ENCODE measurements around the gene RASSF5. TPM values are rescaled to one million over a fixed set of nuclear protein-coding genes. Genes with fewer than 3 reads are reported as not detected.
A peak's percentile ranks its signal among the peaks of the same experiment; 100 is the strongest.

The RASSF5 gene
- total RNA-seq, 1 donor from 2014 or later: 7.8 TPM

DNA sequence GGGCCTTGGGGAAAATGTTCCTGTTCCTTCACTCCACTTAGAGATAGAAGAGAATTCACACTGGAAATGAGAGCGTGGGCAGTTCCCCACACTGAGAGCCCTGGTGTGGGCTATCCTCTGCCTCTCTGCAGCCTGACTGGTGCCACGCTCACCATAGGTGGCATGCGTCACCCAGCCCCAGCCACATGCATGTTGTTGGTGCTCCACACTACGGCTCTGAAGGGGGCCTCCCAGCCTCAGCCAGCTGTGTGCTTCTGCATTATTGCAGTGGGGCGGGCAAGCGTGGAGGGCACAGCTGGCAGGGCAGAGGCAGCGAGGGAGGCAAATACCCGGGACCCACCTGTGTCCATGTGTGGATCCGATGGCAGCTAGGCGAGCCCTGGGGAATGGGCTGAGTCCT, 14.7 kb upstream of the RASSF5 start:
- no peak for DNase-seq
- intact Hi-C loops (cut with micrococcal nuclease): loop anchor here (5.0 kb wide), 1 partner anchor 90 kb away; no protein-coding TSS in a partner anchor
- TF ChIP-seq, protein P1, sequence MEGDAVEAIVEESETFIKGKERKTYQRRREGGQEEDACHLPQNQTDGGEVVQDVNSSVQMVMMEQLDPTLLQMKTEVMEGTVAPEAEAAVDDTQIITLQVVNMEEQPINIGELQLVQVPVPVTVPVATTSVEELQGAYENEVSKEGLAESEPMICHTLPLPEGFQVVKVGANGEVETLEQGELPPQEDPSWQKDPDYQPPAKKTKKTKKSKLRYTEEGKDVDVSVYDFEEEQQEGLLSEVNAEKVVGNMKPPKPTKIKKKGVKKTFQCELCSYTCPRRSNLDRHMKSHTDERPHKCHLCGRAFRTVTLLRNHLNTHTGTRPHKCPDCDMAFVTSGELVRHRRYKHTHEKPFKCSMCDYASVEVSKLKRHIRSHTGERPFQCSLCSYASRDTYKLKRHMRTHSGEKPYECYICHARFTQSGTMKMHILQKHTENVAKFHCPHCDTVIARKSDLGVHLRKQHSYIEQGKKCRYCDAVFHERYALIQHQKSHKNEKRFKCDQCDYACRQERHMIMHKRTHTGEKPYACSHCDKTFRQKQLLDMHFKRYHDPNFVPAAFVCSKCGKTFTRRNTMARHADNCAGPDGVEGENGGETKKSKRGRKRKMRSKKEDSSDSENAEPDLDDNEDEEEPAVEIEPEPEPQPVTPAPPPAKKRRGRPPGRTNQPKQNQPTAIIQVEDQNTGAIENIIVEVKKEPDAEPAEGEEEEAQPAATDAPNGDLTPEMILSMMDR (IDR thresholded peaks at IDR 0.05; ENCODE audit: borderline replicate concordance): no peak
- Histone ChIP-seq H3K4me3 (no peak overlapping the region), H3K4me1 (peaks cover 38% of the 10 kb centered on the region), H3K27ac (replicated peaks) (no peak overlapping the region), H3K27me3 (ENCODE audit: low read depth) (no peaks in the 10 kb centered on the region), H3K36me3 (no peaks in the 10 kb centered on the region), H3K9me3 (replicated peaks) (no peaks in the 10 kb centered on the region)

DNA sequence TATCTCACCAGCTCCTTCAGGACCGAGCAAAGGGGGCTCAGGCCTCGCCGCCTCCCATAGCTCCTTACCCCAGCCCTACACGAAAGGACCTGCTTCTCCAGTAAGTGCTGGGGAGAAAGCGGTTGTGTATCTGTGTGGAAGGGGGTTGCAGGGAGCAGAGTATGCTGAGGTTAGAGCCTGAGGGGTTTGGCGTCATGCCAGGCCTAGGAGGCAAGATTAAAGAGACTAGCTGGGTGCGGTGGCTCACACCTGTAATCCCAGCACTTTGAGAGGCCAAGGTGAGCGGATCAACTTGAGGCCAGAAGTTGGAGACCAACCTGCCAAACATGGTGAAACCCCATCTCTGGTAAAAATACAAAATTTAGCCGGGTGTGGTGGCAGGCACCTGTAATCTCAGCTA, 14.1 kb upstream of the RASSF5 start:
- Histone ChIP-seq H3K27ac (replicated peaks) (no peak overlapping the region), H3K4me1 (peaks cover 37% of the 10 kb centered on the region), H3K36me3 (no peaks in the 10 kb centered on the region), H3K4me3 (no peak overlapping the region), H3K27me3 (ENCODE audit: low read depth) (no peaks in the 10 kb centered on the region), H3K9me3 (replicated peaks) (no peaks in the 10 kb centered on the region)
- TF ChIP-seq, protein P1 (IDR thresholded peaks at IDR 0.05; ENCODE audit: borderline replicate concordance): no peak
- intact Hi-C loops (cut with micrococcal nuclease): loop anchor here (5.0 kb wide), 1 partner anchor 89 kb away; no protein-coding TSS in a partner anchor
- DNase-seq: no peak

DNA sequence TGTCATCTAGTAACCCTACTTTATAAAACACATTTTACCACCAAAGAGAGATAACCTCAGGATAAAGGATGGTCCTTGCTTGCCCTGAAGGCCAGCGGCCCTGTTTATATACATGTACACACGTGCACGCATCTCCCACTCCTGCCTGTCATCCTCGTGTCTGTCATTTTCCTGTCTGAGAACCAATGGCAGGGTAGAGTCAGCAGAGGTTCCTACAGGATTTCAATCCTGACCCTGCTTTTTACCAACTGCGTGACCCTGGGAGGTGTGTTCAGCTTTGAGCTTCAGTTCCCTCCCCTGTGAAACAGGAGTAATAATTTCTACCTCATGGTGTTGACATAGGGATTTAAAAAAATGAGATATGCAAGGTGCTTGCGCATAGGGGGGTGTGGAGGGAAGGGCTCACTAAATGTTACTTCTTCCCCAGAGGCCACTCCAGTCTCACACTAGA, 12.3 kb upstream of the RASSF5 start:
- peaks cover 35% of the 10 kb centered on the region for H3K4me1 ChIP-seq
- H3K36me3 ChIP-seq: no peaks in the 10 kb centered on the region
- intact Hi-C loops (cut with micrococcal nuclease): no loop called here
- H3K27ac ChIP-seq (replicated peaks): peak overlapping the region; percentile 38
- no peak for DNase-seq
- no peaks in the 10 kb centered on the region for H3K9me3 ChIP-seq (replicated peaks)
- H3K27me3 ChIP-seq (ENCODE audit: low read depth): no peaks in the 10 kb centered on the region
- H3K4me3 ChIP-seq: no peak overlapping the region
- TF ChIP-seq, protein P1 (IDR thresholded peaks at IDR 0.05; ENCODE audit: borderline replicate concordance): no peak

DNA sequence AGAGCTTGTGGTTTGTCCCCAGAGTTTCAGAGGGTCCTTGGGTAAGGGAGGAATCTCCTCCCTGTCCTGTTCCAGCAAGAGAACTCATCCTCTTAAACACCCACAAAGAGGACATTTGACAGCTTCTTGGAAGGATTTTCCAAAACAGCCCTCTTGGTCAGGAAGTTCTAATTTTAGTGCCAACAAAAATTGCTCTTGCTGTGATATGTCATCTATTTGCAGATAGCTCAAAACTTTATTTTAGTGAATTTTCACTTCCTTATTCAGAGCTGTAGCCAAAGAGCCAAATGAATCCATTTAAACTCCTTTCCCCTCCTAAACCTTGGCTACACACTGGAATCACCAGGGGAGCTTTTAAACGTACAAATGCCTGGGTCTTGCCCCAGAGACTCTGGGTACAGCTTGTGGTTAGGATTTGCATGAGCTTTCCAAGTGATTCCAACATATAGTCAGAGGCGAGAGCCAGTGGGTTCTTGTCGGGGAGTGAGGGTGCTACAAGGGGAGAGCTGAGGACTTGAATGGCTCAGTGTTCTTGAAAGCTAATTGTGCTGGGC, 11.8 kb upstream of the RASSF5 start:
- intact Hi-C loops (cut with micrococcal nuclease): no loop called here

DNA sequence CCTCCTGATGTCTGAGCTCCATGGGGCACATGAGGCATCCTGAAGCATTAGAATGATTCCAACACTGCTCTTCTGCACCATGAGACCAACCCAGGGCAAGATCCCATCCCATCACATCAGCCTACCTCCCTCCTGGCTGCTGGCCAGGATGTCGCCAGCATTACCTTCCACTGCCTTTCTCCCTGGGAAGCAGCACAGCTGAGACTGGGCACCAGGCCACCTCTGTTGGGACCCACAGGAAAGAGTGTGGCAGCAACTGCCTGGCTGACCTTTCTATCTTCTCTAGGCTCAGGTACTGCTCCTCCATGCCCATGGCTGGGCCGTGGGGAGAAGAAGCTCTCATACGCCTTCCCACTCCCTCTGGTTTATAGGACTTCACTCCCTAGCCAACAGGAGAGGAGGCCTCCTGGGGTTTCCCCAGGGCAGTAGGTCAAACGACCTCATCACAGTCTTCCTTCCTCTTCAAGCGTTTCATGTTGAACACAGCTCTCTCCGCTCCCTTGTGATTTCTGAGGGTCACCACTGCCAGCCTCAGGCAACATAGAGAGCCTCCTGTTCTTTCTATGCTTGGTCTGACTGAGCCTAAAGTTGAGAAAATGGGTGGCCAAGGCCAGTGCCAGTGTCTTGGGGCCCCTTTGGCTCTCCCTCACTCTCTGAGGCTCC, 11.1 kb upstream of the RASSF5 start:
- Histone ChIP-seq H3K4me3 (no peak overlapping the region), H3K27ac (replicated peaks) (peak overlapping the region; percentile 38), H3K36me3 (no peaks in the 10 kb centered on the region), H3K27me3 (ENCODE audit: low read depth) (no peaks in the 10 kb centered on the region), H3K4me1 (peaks cover 37% of the 10 kb centered on the region), H3K9me3 (replicated peaks) (no peaks in the 10 kb centered on the region)
- intact Hi-C loops (cut with micrococcal nuclease): no loop called here
- TF ChIP-seq, protein P1 (IDR thresholded peaks at IDR 0.05; ENCODE audit: borderline replicate concordance): no peak
- no peak for DNase-seq

More for the DNA sequence above, 11.8 kb upstream of the RASSF5 start:
- Histone ChIP-seq H3K4me3 (no peak overlapping the region), H3K27me3 (ENCODE audit: low read depth) (no peaks in the 10 kb centered on the region), H3K27ac (replicated peaks) (peak overlapping the region; percentile 38), H3K4me1 (peaks cover 30% of the 10 kb centered on the region), H3K36me3 (no peaks in the 10 kb centered on the region), H3K9me3 (replicated peaks) (no peaks in the 10 kb centered on the region)
- no peak for DNase-seq
- TF ChIP-seq, protein P1 (IDR thresholded peaks at IDR 0.05; ENCODE audit: borderline replicate concordance): no peak

All from left ventricle myocardium inferior (tissue), 1 donor.